ENCODE data around the gene SLC25A22. TPM values are rescaled to one million over a fixed set of nuclear protein-coding genes. Genes with fewer than 3 reads are reported as not detected.

The SLC25A22 gene
- total and polyA plus RNA-seq, 2 donors (not counting 1 experiment from before 2014, with no cell fraction given): 9.9 to 10.4 TPM

DNA sequence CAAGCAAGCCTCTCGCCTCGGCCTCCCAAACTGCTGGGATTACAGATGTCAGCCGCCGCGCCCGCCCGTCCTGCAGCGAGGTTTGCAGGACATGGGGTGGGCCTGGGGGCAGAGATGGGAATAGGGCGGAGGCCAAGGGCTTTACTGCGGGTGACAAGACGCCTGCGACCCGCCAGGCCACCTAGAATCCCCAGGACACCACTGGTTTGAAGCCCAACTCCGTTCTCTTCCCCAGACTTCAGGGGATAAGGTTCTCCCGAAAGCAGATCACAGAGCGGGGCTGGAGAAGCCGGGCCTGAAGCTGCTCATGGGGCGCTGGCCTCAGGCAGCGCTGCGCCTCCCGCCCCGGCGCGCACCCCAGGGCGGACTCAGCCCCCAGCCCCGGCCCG lies 43.9 kb upstream of the SLC25A22 start:
- no peak for DNase-seq (ENCODE audit: low read depth in 2 of 2)
- no peaks in the 10 kb centered on the region for H3K9me3 ChIP-seq (ENCODE audit: control insufficient read depth, insufficient read depth, low read depth, low read length)
- H2AFZ ChIP-seq (ENCODE audit: low read length): no peak overlapping the region
- no peaks in the 10 kb centered on the region for H3K27me3 ChIP-seq (ENCODE audit: control insufficient read depth, insufficient read depth, low read length)
- H3K9ac ChIP-seq (ENCODE audit: insufficient read depth, low read length): peak overlapping the region; percentile 95
- TF ChIP-seq CTCF (conservative IDR thresholded peaks at IDR 0.05 in 1 of 2, IDR thresholded peaks at IDR 0.05 in 1 of 2; ENCODE audit: low read depth in 1 of 2, low read length in 2 of 2) (no peak), EZH2 (IDR thresholded peaks at IDR 0.05; ENCODE audit: low read length, missing control alignments) (no peak)
- peaks cover 35% of the 10 kb centered on the region for H3K36me3 ChIP-seq (ENCODE audit: control insufficient read depth, insufficient read depth, low read length)
- H3K79me2 ChIP-seq (ENCODE audit: control insufficient read depth, insufficient read depth, low read length): peaks cover 77% of the 10 kb centered on the region
- peak overlapping the region; percentile 87 for H3K27ac ChIP-seq (ENCODE audit: insufficient read depth, low read length)
- H4K20me1 ChIP-seq (ENCODE audit: control insufficient read depth, extremely low read depth, insufficient read depth, low read length): peaks cover 5% of the 10 kb centered on the region
- peaks cover 38% of the 10 kb centered on the region for H3K4me1 ChIP-seq (ENCODE audit: control insufficient read depth, extremely low read depth, insufficient read depth, low read length)
- H3K4me3 ChIP-seq (replicated peaks in 1 of 4; ENCODE audit: control extremely low read depth in 1 of 4, insufficient read depth in 1 of 4, low read depth in 3 of 4, low read length in 4 of 4): peak overlapping the region; percentile 85 to 96 (median 91)
- peak overlapping the region; percentile 25 for H3K4me2 ChIP-seq (ENCODE audit: extremely low read depth, insufficient read depth, low read length)

DNA sequence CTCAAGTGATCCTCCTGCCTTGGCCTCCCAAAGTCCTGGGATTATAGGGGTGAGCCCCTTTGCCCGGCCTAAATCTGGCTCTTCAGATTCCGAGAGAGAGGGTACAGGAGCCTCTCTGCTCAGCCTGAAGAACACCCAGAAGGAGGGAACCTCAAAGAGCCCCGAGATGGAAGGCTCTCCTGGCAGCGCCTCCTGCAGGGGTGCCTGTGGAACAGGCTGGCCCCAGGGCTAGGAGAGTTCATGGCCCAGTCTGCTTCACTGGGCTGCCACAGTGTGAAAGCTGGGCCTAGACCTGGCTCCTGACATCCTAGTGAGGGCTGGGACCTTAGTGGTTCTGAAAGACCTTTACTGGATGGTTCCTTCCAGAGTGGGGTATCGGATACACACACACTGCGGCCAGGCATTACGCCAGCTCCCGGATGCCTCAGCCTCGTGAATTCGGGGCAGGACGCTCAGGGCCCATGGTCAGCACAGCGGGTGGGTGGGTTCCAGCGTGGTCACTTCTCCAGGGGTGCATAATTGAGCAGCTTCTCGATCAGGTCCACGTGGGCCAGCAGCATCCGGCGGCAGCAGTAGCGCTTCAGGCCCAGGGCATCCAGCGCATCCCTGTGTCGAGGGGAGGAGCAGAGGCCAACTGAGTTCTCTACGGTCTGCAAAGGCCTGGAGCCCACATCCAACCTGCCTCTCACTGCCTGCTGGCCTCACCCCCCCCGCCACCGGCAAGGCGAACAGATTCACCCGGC lies 42.0 kb upstream of the SLC25A22 start:
- no peak for DNase-seq (ENCODE audit: low read depth in 2 of 2)
- Histone ChIP-seq H4K20me1 (ENCODE audit: control insufficient read depth, extremely low read depth, insufficient read depth, low read length) (peaks cover 5% of the 10 kb centered on the region), H3K79me2 (ENCODE audit: control insufficient read depth, insufficient read depth, low read length) (peaks cover 71% of the 10 kb centered on the region), H3K4me2 (ENCODE audit: extremely low read depth, insufficient read depth, low read length) (peak overlapping the region; percentile 99), H3K9ac (ENCODE audit: insufficient read depth, low read length) (no peak overlapping the region), H3K36me3 (ENCODE audit: control insufficient read depth, insufficient read depth, low read length) (peaks cover 43% of the 10 kb centered on the region), H3K27ac (ENCODE audit: insufficient read depth, low read length) (no peak overlapping the region), H2AFZ (ENCODE audit: low read length) (no peak overlapping the region), H3K4me1 (ENCODE audit: control insufficient read depth, extremely low read depth, insufficient read depth, low read length) (peaks cover 21% of the 10 kb centered on the region), H3K4me3 (replicated peaks in 1 of 4; ENCODE audit: control extremely low read depth in 1 of 4, insufficient read depth in 1 of 4, low read depth in 3 of 4, low read length in 4 of 4) (peak overlapping the region; percentile 85 to 96 (median 91)), H3K9me3 (ENCODE audit: control insufficient read depth, insufficient read depth, low read depth, low read length) (no peaks in the 10 kb centered on the region), H3K27me3 (ENCODE audit: control insufficient read depth, insufficient read depth, low read length) (no peaks in the 10 kb centered on the region)
- TF ChIP-seq CTCF (conservative IDR thresholded peaks at IDR 0.05 in 1 of 2, IDR thresholded peaks at IDR 0.05 in 1 of 2; ENCODE audit: low read depth in 1 of 2, low read length in 2 of 2): peak; percentile 20 to 37
- TF ChIP-seq EZH2 (IDR thresholded peaks at IDR 0.05; ENCODE audit: low read length, missing control alignments): no peak

DNA sequence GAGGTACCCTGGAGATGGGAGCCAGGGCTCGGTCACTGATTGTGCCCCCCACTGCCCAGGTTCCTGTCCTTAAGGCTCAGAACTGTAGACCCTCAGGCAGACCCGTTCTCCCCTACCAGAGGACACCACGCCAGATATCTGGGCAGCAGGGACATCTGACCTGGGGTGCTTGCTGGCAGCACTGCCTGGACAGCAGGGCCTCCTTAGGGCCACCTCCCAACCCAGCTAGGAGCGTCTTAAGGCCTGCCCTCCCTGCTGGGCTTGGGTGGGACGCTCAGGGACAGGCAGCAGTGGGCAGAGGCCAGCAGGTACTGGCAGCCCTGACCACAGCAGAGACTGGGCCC lies 41.2 kb upstream of the SLC25A22 start:
- no peak overlapping the region for H3K9ac ChIP-seq (ENCODE audit: insufficient read depth, low read length)
- H3K27me3 ChIP-seq (ENCODE audit: control insufficient read depth, insufficient read depth, low read length): no peaks in the 10 kb centered on the region
- H3K27ac ChIP-seq (ENCODE audit: insufficient read depth, low read length): peak overlapping the region; percentile 28
- peaks cover 23% of the 10 kb centered on the region for H3K4me1 ChIP-seq (ENCODE audit: control insufficient read depth, extremely low read depth, insufficient read depth, low read length)
- no peak overlapping the region for H2AFZ ChIP-seq (ENCODE audit: low read length)
- no peak for TF ChIP-seq CTCF (conservative IDR thresholded peaks at IDR 0.05 in 1 of 2, IDR thresholded peaks at IDR 0.05 in 1 of 2; ENCODE audit: low read depth in 1 of 2, low read length in 2 of 2)
- no peak for TF ChIP-seq EZH2 (IDR thresholded peaks at IDR 0.05; ENCODE audit: low read length, missing control alignments)
- DNase-seq (ENCODE audit: low read depth in 2 of 2): no peak
- H3K36me3 ChIP-seq (ENCODE audit: control insufficient read depth, insufficient read depth, low read length): peaks cover 45% of the 10 kb centered on the region
- H4K20me1 ChIP-seq (ENCODE audit: control insufficient read depth, extremely low read depth, insufficient read depth, low read length): peaks cover 5% of the 10 kb centered on the region
- H3K4me2 ChIP-seq (ENCODE audit: extremely low read depth, insufficient read depth, low read length): no peak overlapping the region
- H3K79me2 ChIP-seq (ENCODE audit: control insufficient read depth, insufficient read depth, low read length): peaks cover 75% of the 10 kb centered on the region
- H3K9me3 ChIP-seq (ENCODE audit: control insufficient read depth, insufficient read depth, low read depth, low read length): no peaks in the 10 kb centered on the region
- H3K4me3 ChIP-seq (replicated peaks in 1 of 4; ENCODE audit: control extremely low read depth in 1 of 4, insufficient read depth in 1 of 4, low read depth in 3 of 4, low read length in 4 of 4): no peak overlapping the region
